GM10266 (cell line): ENCODE measurements around the gene CASQ2.

Experiments used
- DNase-seq: peaks from one replicate; pipeline ENCODE4 v3.0.0; 2012; ENCODE audit errors: extremely low spot score
- TF ChIP-seq, protein P1 (sequence below): IDR thresholded peaks from 2 replicates; pipeline ENCODE4 v1.5.1; 2012; ENCODE audit warnings: mild to moderate bottlenecking, low read depth; ENCODE audit not compliant: control insufficient read depth, insufficient read depth; ENCODE audit errors: missing control alignments

Gene CASQ2

DNA sequence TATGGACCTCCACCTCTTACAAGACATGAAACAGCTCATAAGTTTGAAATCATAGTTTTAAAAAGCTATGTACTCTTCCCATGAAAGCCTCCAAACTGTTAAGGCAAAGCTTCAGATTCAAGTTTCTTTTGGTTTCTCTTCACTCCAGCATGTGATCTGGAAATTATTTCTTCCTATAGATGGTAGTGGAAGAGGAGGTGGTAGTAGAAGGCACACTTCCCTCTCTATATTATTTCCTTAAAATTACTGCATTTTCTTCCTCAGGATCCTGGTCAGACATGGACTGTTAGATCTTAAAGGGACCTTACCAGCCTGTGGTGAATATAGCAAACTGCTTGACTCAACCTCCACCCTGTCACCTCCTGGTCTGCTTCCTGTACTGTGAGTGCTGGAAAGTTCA lies 40.6 kb upstream of the CASQ2 start:
- no peak for DNase-seq
- TF ChIP-seq, protein P1, sequence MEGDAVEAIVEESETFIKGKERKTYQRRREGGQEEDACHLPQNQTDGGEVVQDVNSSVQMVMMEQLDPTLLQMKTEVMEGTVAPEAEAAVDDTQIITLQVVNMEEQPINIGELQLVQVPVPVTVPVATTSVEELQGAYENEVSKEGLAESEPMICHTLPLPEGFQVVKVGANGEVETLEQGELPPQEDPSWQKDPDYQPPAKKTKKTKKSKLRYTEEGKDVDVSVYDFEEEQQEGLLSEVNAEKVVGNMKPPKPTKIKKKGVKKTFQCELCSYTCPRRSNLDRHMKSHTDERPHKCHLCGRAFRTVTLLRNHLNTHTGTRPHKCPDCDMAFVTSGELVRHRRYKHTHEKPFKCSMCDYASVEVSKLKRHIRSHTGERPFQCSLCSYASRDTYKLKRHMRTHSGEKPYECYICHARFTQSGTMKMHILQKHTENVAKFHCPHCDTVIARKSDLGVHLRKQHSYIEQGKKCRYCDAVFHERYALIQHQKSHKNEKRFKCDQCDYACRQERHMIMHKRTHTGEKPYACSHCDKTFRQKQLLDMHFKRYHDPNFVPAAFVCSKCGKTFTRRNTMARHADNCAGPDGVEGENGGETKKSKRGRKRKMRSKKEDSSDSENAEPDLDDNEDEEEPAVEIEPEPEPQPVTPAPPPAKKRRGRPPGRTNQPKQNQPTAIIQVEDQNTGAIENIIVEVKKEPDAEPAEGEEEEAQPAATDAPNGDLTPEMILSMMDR: no peak

DNA sequence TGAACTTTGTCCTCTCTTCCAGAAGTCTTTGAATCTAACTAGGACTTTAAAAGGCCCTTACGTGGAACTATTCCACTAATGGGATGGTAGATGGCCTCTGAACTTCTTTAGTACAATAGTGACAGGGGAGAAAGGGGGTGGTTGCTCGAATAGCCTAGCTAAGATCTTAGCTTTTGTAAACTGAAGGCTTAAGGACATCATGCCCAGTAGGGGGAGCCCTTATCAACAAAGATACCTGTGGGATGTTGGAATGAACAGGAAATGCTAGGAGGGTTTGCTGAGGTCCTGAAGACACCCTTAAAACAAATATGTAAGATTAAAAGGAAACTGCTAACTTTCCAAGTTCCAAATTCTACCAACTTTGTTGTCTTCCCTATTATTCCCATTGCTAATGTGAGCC lies 39.2 kb upstream of the CASQ2 start:
- peak; percentile 53 for DNase-seq
- TF ChIP-seq, protein P1: peak; percentile 69

DNA sequence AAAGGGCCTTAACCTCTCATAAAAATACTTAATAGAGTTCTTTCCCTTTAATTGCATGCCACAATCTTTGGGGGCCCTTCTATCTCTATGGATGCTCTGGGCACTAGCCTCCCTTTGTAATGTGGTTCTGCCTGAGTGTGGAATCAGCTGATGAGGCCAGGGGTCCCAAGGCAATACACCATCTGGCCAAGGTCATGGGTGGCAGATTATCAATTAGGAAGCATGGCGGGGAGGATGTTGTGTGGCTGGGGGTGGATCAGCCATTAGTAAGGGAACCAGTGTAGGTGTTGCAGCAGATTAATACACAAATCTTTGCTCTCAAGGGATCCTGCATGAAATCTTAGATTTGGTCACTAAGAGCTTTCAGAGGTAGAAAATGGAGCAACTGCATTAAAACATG lies 37.1 kb upstream of the CASQ2 start:
- no peak for DNase-seq
- TF ChIP-seq, protein P1: no peak

DNA sequence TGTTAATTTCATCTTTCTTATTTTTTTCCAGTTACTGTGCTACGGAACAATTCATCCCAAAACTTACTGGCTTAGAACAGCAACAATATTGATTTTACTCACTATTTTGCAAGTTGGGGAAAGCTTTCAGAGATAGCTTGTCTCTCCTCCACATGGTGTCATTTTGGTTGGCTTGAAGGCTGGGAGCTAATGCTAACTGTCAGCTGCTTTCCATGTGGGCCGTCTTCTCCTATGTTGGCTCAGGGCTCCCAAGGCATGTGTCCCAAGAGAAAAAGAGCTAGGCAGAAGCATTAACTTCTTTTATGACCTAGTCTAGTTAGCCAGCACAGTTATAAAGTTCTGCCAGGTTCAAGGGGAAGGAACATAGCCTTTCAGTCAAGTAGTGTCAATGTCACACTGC lies 33.9 kb upstream of the CASQ2 start:
- no peak for DNase-seq
- TF ChIP-seq, protein P1: no peak

DNA sequence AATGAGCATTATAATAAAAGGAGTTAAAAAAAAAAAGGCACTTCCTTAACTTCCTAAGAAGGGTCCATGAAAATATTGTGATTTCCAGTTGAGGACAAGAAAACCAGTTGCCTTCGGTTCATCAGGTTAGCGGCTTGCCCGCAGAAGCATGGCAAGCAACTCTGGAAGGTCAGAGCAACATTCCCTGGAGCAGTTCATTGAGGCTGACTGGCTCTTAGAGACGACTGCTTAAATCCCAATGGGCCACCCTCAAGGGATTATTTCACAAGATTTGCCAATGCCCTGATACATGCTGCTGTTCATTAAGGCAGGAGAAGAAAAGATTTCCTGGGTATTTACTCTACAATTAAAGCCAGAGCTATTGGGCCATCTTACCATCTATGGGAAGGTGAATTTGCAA lies 29.0 kb upstream of the CASQ2 start:
- TF ChIP-seq, protein P1: no peak
- no peak for DNase-seq

DNA sequence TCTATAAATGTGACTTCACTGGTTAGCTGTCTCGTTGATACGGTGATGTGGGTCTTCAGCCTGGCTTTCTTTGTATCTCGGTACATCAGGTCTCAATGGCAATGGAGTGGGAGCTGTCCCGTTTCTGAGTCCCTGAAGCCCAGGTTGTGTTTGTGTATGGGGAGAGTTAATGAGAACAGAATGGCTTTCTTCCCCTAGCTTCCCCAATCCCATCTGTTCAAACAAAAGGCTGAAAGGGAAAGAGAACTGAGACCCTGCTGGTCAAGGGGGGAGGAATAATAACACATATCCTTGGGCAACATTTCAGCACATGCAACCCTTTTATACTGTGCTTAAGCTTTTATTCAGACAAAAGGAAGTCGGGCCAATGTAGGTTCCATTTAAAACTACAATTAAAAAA lies 28.4 kb upstream of the CASQ2 start:
- no peak for DNase-seq
- TF ChIP-seq, protein P1: no peak

DNA sequence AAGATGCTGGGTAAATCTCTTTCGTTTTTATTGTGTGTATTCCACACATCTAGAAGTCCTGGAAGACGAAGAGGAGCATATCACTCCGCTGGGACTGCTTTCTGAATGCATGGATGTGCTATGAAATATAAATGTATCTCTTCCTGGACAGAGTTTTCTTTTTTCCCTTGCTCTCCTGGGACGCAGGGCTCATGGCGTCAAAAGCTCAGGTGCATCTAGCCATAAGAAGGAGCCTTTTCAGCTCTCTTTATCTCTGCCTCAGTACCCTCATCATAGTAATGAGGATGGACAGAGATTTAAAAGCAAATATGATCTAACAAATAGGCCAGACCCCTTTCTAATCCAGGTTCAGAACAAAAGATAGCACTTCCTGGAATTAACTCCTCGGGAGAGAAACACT lies 27.5 kb upstream of the CASQ2 start:
- DNase-seq: no peak
- TF ChIP-seq, protein P1: no peak
